Astrocyte (in vitro differentiated cells and primary cell): ENCODE data around the gene SCIN. TPM values are rescaled to one million over a fixed set of nuclear protein-coding genes. Genes with fewer than 3 reads are reported as not detected.

Experiments used
- DNase-seq: peaks from one replicate; pipeline ENCODE4 v3.0.0-alpha.2; 2010; ENCODE audit warnings: low read depth
- FAIRE-seq: peaks from 2 replicates; lab custom pipeline; 2011; peaks lifted over from hg19 to GRCh38; lab: Jason Lieb, UNC
- H2AFZ ChIP-seq: 2 replicates; pipeline ENCODE4 v1.6.0; 2012; ENCODE audit warnings: low read depth, low read length, inconsistent platforms
- H3K27ac ChIP-seq: 2 replicates; pipeline ENCODE4 v1.5.1; 2011; ENCODE audit warnings: low read depth, low read length, inconsistent platforms
- H3K27me3 ChIP-seq: 2 replicates; pipeline ENCODE4 v1.6.0; 2011; ENCODE audit warnings: low read length, inconsistent platforms; ENCODE audit not compliant: insufficient read depth
- H3K36me3 ChIP-seq: 2 replicates; pipeline ENCODE4 v1.5.1; 2011; ENCODE audit warnings: low read length, inconsistent platforms; ENCODE audit not compliant: insufficient read depth
- H3K4me1 ChIP-seq: 2 replicates; pipeline ENCODE4 v1.5.1; 2011; ENCODE audit warnings: low read length, inconsistent platforms; ENCODE audit not compliant: insufficient read depth
- H3K4me2 ChIP-seq: 2 replicates; pipeline ENCODE4 v1.6.0; 2012; ENCODE audit warnings: low read length, inconsistent platforms
- H3K4me3 ChIP-seq: 2 replicates; pipeline ENCODE4 v1.5.1; 2011; ENCODE audit warnings: low read depth, mild to moderate bottlenecking, low read length, inconsistent platforms; ENCODE audit not compliant: insufficient read depth
- H3K79me2 ChIP-seq: 2 replicates; pipeline ENCODE4 v1.6.0; 2012; ENCODE audit warnings: mild to moderate bottlenecking, low read length, inconsistent platforms; ENCODE audit not compliant: insufficient read depth
- H3K9ac ChIP-seq: 2 replicates; pipeline ENCODE4 v1.6.0; 2012; ENCODE audit warnings: mild to moderate bottlenecking, low read length, inconsistent platforms
- H3K9me3 ChIP-seq: 2 replicates; pipeline ENCODE4 v1.5.1; 2012; ENCODE audit warnings: low read depth, mild to moderate bottlenecking, low read length, inconsistent platforms; ENCODE audit not compliant: insufficient read depth
- H4K20me1 ChIP-seq: 2 replicates; pipeline ENCODE4 v1.6.0; 2012; ENCODE audit warnings: low read length, inconsistent platforms; ENCODE audit not compliant: insufficient read depth
- H3K27ac Mint-ChIP-seq: one replicate; pipeline ENCODE4 v1.8.0; 2021; ENCODE audit warnings: mild to moderate bottlenecking, mixed read lengths; ENCODE audit not compliant: unreplicated experiment
- H3K27me3 Mint-ChIP-seq: one replicate; pipeline ENCODE4 v1.8.0; 2021; ENCODE audit warnings: low read depth, mixed read lengths; ENCODE audit not compliant: unreplicated experiment
- H3K36me3 Mint-ChIP-seq: one replicate; pipeline ENCODE4 v1.8.0; 2021; ENCODE audit warnings: low read depth, mixed read lengths; ENCODE audit not compliant: unreplicated experiment
- H3K4me1 Mint-ChIP-seq: one replicate; pipeline ENCODE4 v1.8.0; 2021; ENCODE audit warnings: low read depth, mixed read lengths; ENCODE audit not compliant: unreplicated experiment
- H3K4me3 Mint-ChIP-seq: one replicate; pipeline ENCODE4 v1.8.0; 2021; ENCODE audit warnings: mild to moderate bottlenecking, moderate library complexity, mixed read lengths; ENCODE audit not compliant: unreplicated experiment
- H3K9me3 Mint-ChIP-seq: one replicate; pipeline ENCODE4 v1.8.0; 2021; ENCODE audit warnings: mild to moderate bottlenecking, mixed read lengths; ENCODE audit not compliant: unreplicated experiment
- CTCF ChIP-seq: IDR thresholded peaks from 2 replicates; pipeline ENCODE4 v1.5.1; 2011; ENCODE audit warnings: low read depth, mild to moderate bottlenecking, inconsistent platforms, low read length, moderate library complexity; ENCODE audit not compliant: insufficient read depth
- EZH2 ChIP-seq: IDR thresholded peaks from 2 replicates; pipeline ENCODE4 v1.6.1; 2012; ENCODE audit warnings: mild to moderate bottlenecking, low read length, inconsistent platforms; ENCODE audit not compliant: insufficient read depth
- total RNA-seq: library from RNA; stranded (reverse); gene quantifications from 2 replicates; pipeline ENCODE4 v1.2.1, GENCODE V29; 2021

The SCIN gene
- total RNA-seq, 1 donor from 2014 or later, result 0.27 TPM

- Histone ChIP-seq H3K4me1 (peaks cover 8% of the 10 kb centered on the region), H3K9ac (no peak overlapping the region), H3K27ac (no peak overlapping the region), H4K20me1 (no peaks in the 10 kb centered on the region), H3K27me3 (peaks cover 15% of the 10 kb centered on the region), H3K79me2 (no peaks in the 10 kb centered on the region), H3K36me3 (no peaks in the 10 kb centered on the region), H3K4me3 (no peak overlapping the region), H2AFZ (no peak overlapping the region), H3K4me2 (no peak overlapping the region), H3K9me3 (no peaks in the 10 kb centered on the region)
- TF ChIP-seq EZH2, result no peak
- TF ChIP-seq CTCF, result no peak
- Mint-ChIP-seq H3K36me3 (no peaks in the 10 kb centered on the region), H3K4me3 (no peak overlapping the region), H3K9me3 (no peaks in the 10 kb centered on the region), H3K4me1 (no peaks in the 10 kb centered on the region), H3K27ac (no peak overlapping the region), H3K27me3 (peaks cover 20% of the 10 kb centered on the region)
- FAIRE-seq (no peak), DNase-seq (no peak)
Measured at GRCh38 chr7:12565873-12566272, 4.6 kb upstream of the SCIN start.

GRCh38 chr7:12567015-12567414 is 3.5 kb upstream of the SCIN start:
- H3K9me3 Mint-ChIP-seq, result no peaks in the 10 kb centered on the region
- H3K4me1 Mint-ChIP-seq, result no peaks in the 10 kb centered on the region
- H3K36me3 Mint-ChIP-seq, result no peaks in the 10 kb centered on the region
- no peak for DNase-seq
- Histone ChIP-seq H3K36me3 (no peaks in the 10 kb centered on the region), H3K79me2 (no peaks in the 10 kb centered on the region), H3K4me1 (peaks cover 13% of the 10 kb centered on the region), H2AFZ (no peak overlapping the region), H3K27me3 (peaks cover 26% of the 10 kb centered on the region), H3K9me3 (no peaks in the 10 kb centered on the region), H4K20me1 (no peaks in the 10 kb centered on the region), H3K9ac (no peak overlapping the region), H3K4me2 (no peak overlapping the region), H3K4me3 (no peak overlapping the region), H3K27ac (no peak overlapping the region)
- no peak for FAIRE-seq
- no peak overlapping the region for H3K4me3 Mint-ChIP-seq
- H3K27ac Mint-ChIP-seq, result no peak overlapping the region
- no peak for TF ChIP-seq EZH2
- no peak for TF ChIP-seq CTCF
- peaks cover 29% of the 10 kb centered on the region for H3K27me3 Mint-ChIP-seq

- FAIRE-seq (no peak), DNase-seq (no peak)
- Mint-ChIP-seq H3K27ac (no peak overlapping the region), H3K36me3 (no peaks in the 10 kb centered on the region), H3K4me1 (no peaks in the 10 kb centered on the region), H3K27me3 (peaks cover 34% of the 10 kb centered on the region), H3K9me3 (no peaks in the 10 kb centered on the region), H3K4me3 (peak overlapping the region; percentile 80)
- no peaks in the 10 kb centered on the region for H3K36me3 ChIP-seq
- no peak for TF ChIP-seq EZH2
- no peak for TF ChIP-seq CTCF
- H3K27me3 ChIP-seq, result peaks cover 26% of the 10 kb centered on the region
- H3K4me3 ChIP-seq, result no peak overlapping the region
- peak overlapping the region; percentile 94 for H3K4me2 ChIP-seq
- no peaks in the 10 kb centered on the region for H4K20me1 ChIP-seq
- no peaks in the 10 kb centered on the region for H3K9me3 ChIP-seq
- H2AFZ ChIP-seq, result no peak overlapping the region
- no peak overlapping the region for H3K27ac ChIP-seq
- H3K4me1 ChIP-seq, result peaks cover 13% of the 10 kb centered on the region
- no peak overlapping the region for H3K9ac ChIP-seq
- no peaks in the 10 kb centered on the region for H3K79me2 ChIP-seq
Measured at GRCh38 chr7:12569673-12570072, 847 bp upstream of the SCIN start.
